ENCODE measurements around the gene IFIT1. TPM values are rescaled to one million over a fixed set of nuclear protein-coding genes. Genes with fewer than 3 reads are reported as not detected.
A peak's percentile ranks its signal among the peaks of the same experiment; 100 is the strongest.

Gene IFIT1
- polyA plus RNA-seq, 1 donor (not counting 4 experiments of a cell fraction or from before 2014, with no cell fraction given) = 140 TPM

DNA sequence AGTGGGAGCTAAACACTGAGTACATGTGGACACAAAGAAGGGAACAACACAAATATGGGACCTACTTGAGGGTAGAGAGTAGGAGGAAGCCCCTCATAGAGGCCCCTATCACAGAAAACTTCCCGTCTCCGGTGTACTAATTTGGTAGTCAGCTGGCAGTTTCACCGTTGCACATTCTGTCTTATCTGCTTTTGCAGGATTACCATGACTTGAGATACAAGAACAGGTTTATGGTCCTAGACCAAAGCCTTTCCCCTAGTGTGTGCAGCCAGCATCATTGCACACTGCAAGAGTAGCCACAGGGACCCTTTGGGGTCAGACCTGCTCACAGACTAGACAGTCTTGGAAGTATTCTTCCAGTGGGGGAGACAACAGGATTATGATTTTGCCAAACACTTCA is 20.4 kb upstream of the IFIT1 start:
- DNase-seq (ENCODE audit: low read depth, low spot score) = no peak
- no peak for TF ChIP-seq EZH2 (IDR thresholded peaks at IDR 0.05; ENCODE audit: low read length)
- TF ChIP-seq, protein P1, sequence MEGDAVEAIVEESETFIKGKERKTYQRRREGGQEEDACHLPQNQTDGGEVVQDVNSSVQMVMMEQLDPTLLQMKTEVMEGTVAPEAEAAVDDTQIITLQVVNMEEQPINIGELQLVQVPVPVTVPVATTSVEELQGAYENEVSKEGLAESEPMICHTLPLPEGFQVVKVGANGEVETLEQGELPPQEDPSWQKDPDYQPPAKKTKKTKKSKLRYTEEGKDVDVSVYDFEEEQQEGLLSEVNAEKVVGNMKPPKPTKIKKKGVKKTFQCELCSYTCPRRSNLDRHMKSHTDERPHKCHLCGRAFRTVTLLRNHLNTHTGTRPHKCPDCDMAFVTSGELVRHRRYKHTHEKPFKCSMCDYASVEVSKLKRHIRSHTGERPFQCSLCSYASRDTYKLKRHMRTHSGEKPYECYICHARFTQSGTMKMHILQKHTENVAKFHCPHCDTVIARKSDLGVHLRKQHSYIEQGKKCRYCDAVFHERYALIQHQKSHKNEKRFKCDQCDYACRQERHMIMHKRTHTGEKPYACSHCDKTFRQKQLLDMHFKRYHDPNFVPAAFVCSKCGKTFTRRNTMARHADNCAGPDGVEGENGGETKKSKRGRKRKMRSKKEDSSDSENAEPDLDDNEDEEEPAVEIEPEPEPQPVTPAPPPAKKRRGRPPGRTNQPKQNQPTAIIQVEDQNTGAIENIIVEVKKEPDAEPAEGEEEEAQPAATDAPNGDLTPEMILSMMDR (optimal IDR thresholded peaks at IDR 0.05 in 1 of 3, IDR thresholded peaks at IDR 0.05 in 1 of 3, conservative IDR thresholded peaks at IDR 0.05 in 1 of 3; ENCODE audit: extremely low read depth in 1 of 3, insufficient read depth in 2 of 3, low read length in 3 of 3) = no peak
- Histone ChIP-seq H3K9ac (ENCODE audit: control insufficient read depth, extremely low read depth, insufficient read depth, low read length) (no peak overlapping the region), H3K27me3 (ENCODE audit: control insufficient read depth, extremely low read depth, insufficient read depth, low read length) (no peaks in the 10 kb centered on the region), H3K4me3 (ENCODE audit: control insufficient read depth in 2 of 3, extremely low read depth in 1 of 3, insufficient read depth in 2 of 3, low read depth in 1 of 3, low read length in 3 of 3) (no peak overlapping the region), H3K9me3 (ENCODE audit: control insufficient read depth, low read depth, low read length) (no peaks in the 10 kb centered on the region), H3K9me1 (ENCODE audit: control insufficient read depth, extremely low read depth, insufficient read depth, low read length) (no peaks in the 10 kb centered on the region), H4K20me1 (ENCODE audit: control insufficient read depth, extremely low read depth, insufficient read depth, low read length) (no peaks in the 10 kb centered on the region), H2AFZ (ENCODE audit: control insufficient read depth, low read length) (no peak overlapping the region), H3K4me2 (ENCODE audit: control insufficient read depth, extremely low read depth, insufficient read depth, low read depth, low read length) (no peak overlapping the region), H3K36me3 (ENCODE audit: control insufficient read depth in 2 of 2, extremely low read depth in 1 of 2, insufficient read depth in 2 of 2, low read length in 2 of 2) (no peaks in the 10 kb centered on the region), H3K79me2 (ENCODE audit: control insufficient read depth, insufficient read depth, low read length) (no peaks in the 10 kb centered on the region), H3K4me1 (ENCODE audit: control insufficient read depth, extremely low read depth, insufficient read depth, low read length) (peaks cover 8% of the 10 kb centered on the region), H3K27ac (ENCODE audit: control insufficient read depth, insufficient read depth, low read length) (no peak overlapping the region)
- dilution Hi-C loops (cut with MboI; ENCODE audit: extremely low pct_ligation_motif_present, low sequenced_read_pairs) = no loop called here
- no peak for FAIRE-seq

DNA sequence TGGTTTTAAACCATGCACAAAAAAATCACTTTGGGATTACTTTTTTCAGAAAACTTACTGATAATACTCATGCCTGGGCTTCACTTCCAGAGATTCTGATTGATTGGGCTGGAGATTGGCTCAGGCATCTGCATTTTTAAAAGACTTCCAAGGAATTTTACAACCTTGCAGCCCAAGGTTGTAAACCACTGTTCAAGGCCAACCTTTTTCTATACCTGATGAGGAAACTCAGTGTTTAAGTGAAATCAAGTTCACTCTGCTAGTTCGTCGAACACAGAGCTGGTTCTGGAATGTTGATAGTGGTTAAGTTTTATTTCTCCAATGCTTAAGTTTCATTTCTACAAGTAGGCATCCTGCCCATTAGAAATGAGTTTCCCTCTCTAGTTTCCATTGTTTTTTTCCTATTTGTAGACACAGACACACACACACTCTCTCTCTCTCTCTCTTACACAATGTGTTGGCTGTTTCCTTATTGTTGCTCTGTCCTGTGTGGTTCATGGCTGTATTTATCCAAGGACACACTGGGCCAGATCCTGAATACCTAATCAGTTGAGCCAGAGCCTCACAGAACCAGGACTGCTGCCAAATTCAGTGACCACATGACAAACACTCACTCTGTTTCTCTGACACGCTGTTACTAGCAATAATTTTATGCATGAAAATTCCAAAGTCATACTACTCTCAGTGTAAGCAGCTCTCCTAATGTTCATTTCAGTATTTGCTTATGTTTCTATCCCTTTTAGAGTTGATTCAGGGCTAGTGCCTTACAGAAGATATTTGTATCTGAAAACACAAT is 18.3 kb upstream of the IFIT1 start:
- dilution Hi-C loops (cut with MboI; ENCODE audit: extremely low pct_ligation_motif_present, low sequenced_read_pairs) = no loop called here
- Histone ChIP-seq H3K27me3 (ENCODE audit: control insufficient read depth, extremely low read depth, insufficient read depth, low read length) (no peaks in the 10 kb centered on the region), H3K79me2 (ENCODE audit: control insufficient read depth, insufficient read depth, low read length) (no peaks in the 10 kb centered on the region), H3K27ac (ENCODE audit: control insufficient read depth, insufficient read depth, low read length) (no peak overlapping the region), H3K4me3 (ENCODE audit: control insufficient read depth in 2 of 3, extremely low read depth in 1 of 3, insufficient read depth in 2 of 3, low read depth in 1 of 3, low read length in 3 of 3) (no peak overlapping the region), H3K4me1 (ENCODE audit: control insufficient read depth, extremely low read depth, insufficient read depth, low read length) (peaks cover 8% of the 10 kb centered on the region), H3K9me3 (ENCODE audit: control insufficient read depth, low read depth, low read length) (no peaks in the 10 kb centered on the region), H3K9me1 (ENCODE audit: control insufficient read depth, extremely low read depth, insufficient read depth, low read length) (no peaks in the 10 kb centered on the region), H3K4me2 (ENCODE audit: control insufficient read depth, extremely low read depth, insufficient read depth, low read depth, low read length) (no peak overlapping the region), H3K36me3 (ENCODE audit: control insufficient read depth in 2 of 2, extremely low read depth in 1 of 2, insufficient read depth in 2 of 2, low read length in 2 of 2) (no peaks in the 10 kb centered on the region), H2AFZ (ENCODE audit: control insufficient read depth, low read length) (peak overlapping the region; percentile 45), H4K20me1 (ENCODE audit: control insufficient read depth, extremely low read depth, insufficient read depth, low read length) (no peaks in the 10 kb centered on the region), H3K9ac (ENCODE audit: control insufficient read depth, extremely low read depth, insufficient read depth, low read length) (no peak overlapping the region)
- FAIRE-seq (peak; percentile 34), DNase-seq (ENCODE audit: low read depth, low spot score) (no peak)
- TF ChIP-seq, protein P1 (optimal IDR thresholded peaks at IDR 0.05 in 1 of 3, IDR thresholded peaks at IDR 0.05 in 1 of 3, conservative IDR thresholded peaks at IDR 0.05 in 1 of 3; ENCODE audit: extremely low read depth in 1 of 3, insufficient read depth in 2 of 3, low read length in 3 of 3) = no peak
- TF ChIP-seq EZH2 (IDR thresholded peaks at IDR 0.05; ENCODE audit: low read length) = no peak
